ENCODE measurements around the gene RUNX2. TPM values are rescaled to one million over a fixed set of nuclear protein-coding genes. Genes with fewer than 3 reads are reported as not detected.

RUNX2 gene
- total RNA-seq, 1 experiment from 2014 or later, result 9.3 TPM

GRCh38 chr6:45617441-45617840, 289.3 kb downstream of the RUNX2 start:
- TF ChIP-seq, protein P1, sequence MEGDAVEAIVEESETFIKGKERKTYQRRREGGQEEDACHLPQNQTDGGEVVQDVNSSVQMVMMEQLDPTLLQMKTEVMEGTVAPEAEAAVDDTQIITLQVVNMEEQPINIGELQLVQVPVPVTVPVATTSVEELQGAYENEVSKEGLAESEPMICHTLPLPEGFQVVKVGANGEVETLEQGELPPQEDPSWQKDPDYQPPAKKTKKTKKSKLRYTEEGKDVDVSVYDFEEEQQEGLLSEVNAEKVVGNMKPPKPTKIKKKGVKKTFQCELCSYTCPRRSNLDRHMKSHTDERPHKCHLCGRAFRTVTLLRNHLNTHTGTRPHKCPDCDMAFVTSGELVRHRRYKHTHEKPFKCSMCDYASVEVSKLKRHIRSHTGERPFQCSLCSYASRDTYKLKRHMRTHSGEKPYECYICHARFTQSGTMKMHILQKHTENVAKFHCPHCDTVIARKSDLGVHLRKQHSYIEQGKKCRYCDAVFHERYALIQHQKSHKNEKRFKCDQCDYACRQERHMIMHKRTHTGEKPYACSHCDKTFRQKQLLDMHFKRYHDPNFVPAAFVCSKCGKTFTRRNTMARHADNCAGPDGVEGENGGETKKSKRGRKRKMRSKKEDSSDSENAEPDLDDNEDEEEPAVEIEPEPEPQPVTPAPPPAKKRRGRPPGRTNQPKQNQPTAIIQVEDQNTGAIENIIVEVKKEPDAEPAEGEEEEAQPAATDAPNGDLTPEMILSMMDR (IDR thresholded peaks at IDR 0.05; ENCODE audit: unreplicated experiment), result peak; percentile 14
- Mint-ChIP-seq H3K4me1 (ENCODE audit: insufficient read depth, unreplicated experiment) (peaks cover 16% of the 10 kb centered on the region), H3K36me3 (ENCODE audit: insufficient read depth, unreplicated experiment) (no peaks in the 10 kb centered on the region), H3K9me3 (ENCODE audit: unreplicated experiment) (no peaks in the 10 kb centered on the region), H3K27me3 (ENCODE audit: insufficient read depth, unreplicated experiment) (no peaks in the 10 kb centered on the region), H3K4me3 (ENCODE audit: unreplicated experiment) (no peak overlapping the region), H3K27ac (ENCODE audit: low read depth, unreplicated experiment) (peak overlapping the region; percentile 40)
- ChIA-PET CTCF (interaction anchor here (0.6 to 0.7 kb wide), 4 partner anchors 13 to 1190 kb away, joined by 3 to 5 read pairs (median 3); no protein-coding TSS in a partner anchor), POLR2A (interaction anchor here (0.6 kb wide), 1 partner anchor 234 kb away, joined by 3 read pairs; no protein-coding TSS in a partner anchor)
- no TSS peak for BruUV-seq (replicated peaks)
- intact Hi-C loops (cut with micrococcal nuclease), result loop anchor here (2.0 kb wide), 2 partner anchors 97 to 197 kb away; no protein-coding TSS in a partner anchor
- peak; percentile 66 for DNase-seq (ENCODE audit: unreplicated experiment)

DNA sequence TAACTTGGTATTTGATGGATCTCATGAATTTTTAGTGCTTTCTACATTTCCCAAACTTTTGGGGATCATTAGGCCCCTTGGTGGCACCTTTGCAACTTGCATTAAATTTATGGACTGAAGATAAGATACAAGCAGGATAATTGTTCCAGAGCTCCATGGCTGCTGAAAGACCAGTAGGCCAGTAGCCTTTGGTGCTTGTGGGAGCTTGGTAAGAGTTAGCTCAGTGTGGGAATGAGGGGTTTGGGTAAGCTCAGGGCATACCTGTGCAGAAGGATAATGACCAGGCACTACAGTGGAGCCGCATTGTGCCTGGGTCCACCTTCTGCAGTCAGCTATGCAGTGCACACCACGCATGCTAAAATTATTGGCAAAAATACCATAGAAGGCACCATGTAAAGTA, 290.1 kb downstream of the RUNX2 start:
- no peak overlapping the region for H3K4me3 Mint-ChIP-seq (ENCODE audit: unreplicated experiment)
- no peaks in the 10 kb centered on the region for H3K27me3 Mint-ChIP-seq (ENCODE audit: insufficient read depth, unreplicated experiment)
- TF ChIP-seq, protein P1 (IDR thresholded peaks at IDR 0.05; ENCODE audit: unreplicated experiment), result no peak
- POLR2A ChIA-PET, result interaction anchor here (0.6 kb wide), 1 partner anchor 235 kb away, joined by 3 read pairs; no protein-coding TSS in a partner anchor
- no peak for DNase-seq (ENCODE audit: unreplicated experiment)
- CTCF ChIA-PET, result interaction anchor here (0.6 to 0.7 kb wide), 2 partner anchors 79 to 1191 kb away, joined by 3 to 5 read pairs; no protein-coding TSS in a partner anchor
- H3K36me3 Mint-ChIP-seq (ENCODE audit: insufficient read depth, unreplicated experiment), result no peaks in the 10 kb centered on the region
- H3K9me3 Mint-ChIP-seq (ENCODE audit: unreplicated experiment), result no peaks in the 10 kb centered on the region
- BruUV-seq (replicated peaks), result no TSS peak
- no peak overlapping the region for H3K27ac Mint-ChIP-seq (ENCODE audit: low read depth, unreplicated experiment)
- peaks cover 18% of the 10 kb centered on the region for H3K4me1 Mint-ChIP-seq (ENCODE audit: insufficient read depth, unreplicated experiment)
- intact Hi-C loops (cut with micrococcal nuclease), result no loop called here

DNA sequence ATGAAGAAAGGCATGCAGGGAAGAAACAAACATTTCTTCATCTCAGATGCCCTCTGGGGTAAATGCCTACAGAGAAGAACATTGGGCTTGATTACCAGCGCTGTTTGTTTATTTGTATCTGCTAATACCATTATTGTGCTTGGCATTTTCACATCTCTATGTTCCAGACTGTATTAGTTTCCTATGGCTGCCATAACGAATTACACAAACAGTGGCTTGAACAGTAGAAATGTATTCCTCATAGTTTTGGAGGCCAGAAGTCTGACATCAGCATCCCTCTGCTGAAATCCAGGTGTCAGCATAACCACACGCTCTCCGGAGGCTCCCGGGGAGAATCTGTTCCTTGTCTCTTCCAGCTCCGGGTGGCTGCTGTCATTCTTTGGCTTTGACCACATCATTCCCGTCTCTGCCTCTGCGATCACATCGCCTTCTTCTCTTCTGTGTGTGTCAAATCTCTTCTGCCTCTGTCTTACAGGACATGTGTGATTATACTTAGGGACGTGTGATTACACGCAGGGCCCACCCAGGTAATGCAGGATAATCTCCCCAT, 291.2 kb downstream of the RUNX2 start:
- intact Hi-C loops (cut with micrococcal nuclease), result no loop called here
- H3K27ac Mint-ChIP-seq (ENCODE audit: low read depth, unreplicated experiment), result no peak overlapping the region
- no peaks in the 10 kb centered on the region for H3K27me3 Mint-ChIP-seq (ENCODE audit: insufficient read depth, unreplicated experiment)
- no TSS peak for BruUV-seq (replicated peaks)
- no peaks in the 10 kb centered on the region for H3K9me3 Mint-ChIP-seq (ENCODE audit: unreplicated experiment)
- TF ChIP-seq, protein P1 (IDR thresholded peaks at IDR 0.05; ENCODE audit: unreplicated experiment), result no peak
- DNase-seq (ENCODE audit: unreplicated experiment), result peak; percentile 20
- no peak overlapping the region for H3K4me3 Mint-ChIP-seq (ENCODE audit: unreplicated experiment)
- no peaks in the 10 kb centered on the region for H3K36me3 Mint-ChIP-seq (ENCODE audit: insufficient read depth, unreplicated experiment)
- POLR2A ChIA-PET, result no interaction called here
- H3K4me1 Mint-ChIP-seq (ENCODE audit: insufficient read depth, unreplicated experiment), result peaks cover 21% of the 10 kb centered on the region
- CTCF ChIA-PET, result interaction anchor here (0.6 kb wide), 1 partner anchor 165 kb away, joined by 3 read pairs; no protein-coding TSS in a partner anchor

DNA sequence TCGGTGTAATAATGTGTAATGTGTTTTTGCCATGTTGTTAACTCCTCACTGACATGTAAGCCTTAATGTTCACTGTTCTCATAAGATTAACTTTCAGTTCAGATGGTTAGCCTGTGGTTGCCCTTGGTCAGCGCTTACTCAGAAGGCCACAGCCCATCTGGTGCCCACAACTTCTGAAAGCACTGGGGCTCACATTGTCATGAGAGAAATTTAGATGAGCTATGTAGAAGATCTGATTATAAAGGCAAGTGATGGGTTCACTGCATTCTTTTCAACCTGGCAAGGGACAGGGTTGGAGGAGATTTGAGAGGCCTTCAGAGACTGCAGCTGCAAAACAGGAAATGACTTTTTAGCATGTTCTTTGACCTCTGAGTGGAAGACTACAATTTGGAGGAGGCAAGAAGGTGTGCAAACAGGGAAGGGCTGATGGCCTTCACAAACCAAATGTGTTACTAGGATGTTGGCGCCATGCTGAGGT, 291.9 kb downstream of the RUNX2 start:
- no peaks in the 10 kb centered on the region for H3K36me3 Mint-ChIP-seq (ENCODE audit: insufficient read depth, unreplicated experiment)
- no peaks in the 10 kb centered on the region for H3K9me3 Mint-ChIP-seq (ENCODE audit: unreplicated experiment)
- intact Hi-C loops (cut with micrococcal nuclease), result no loop called here
- DNase-seq (ENCODE audit: unreplicated experiment), result no peak
- no peaks in the 10 kb centered on the region for H3K27me3 Mint-ChIP-seq (ENCODE audit: insufficient read depth, unreplicated experiment)
- ChIA-PET POLR2A (no interaction called here), CTCF (interaction anchor here (0.6 kb wide), 3 partner anchors 9 to 272 kb away, joined by 3 read pairs; no protein-coding TSS in a partner anchor)
- no peak overlapping the region for H3K4me3 Mint-ChIP-seq (ENCODE audit: unreplicated experiment)
- TF ChIP-seq, protein P1 (IDR thresholded peaks at IDR 0.05; ENCODE audit: unreplicated experiment), result no peak
- BruUV-seq (replicated peaks), result no TSS peak
- H3K4me1 Mint-ChIP-seq (ENCODE audit: insufficient read depth, unreplicated experiment), result peaks cover 19% of the 10 kb centered on the region
- H3K27ac Mint-ChIP-seq (ENCODE audit: low read depth, unreplicated experiment), result no peak overlapping the region
